ENCODE data around the gene TIMM8A. TPM values are rescaled to one million over a fixed set of nuclear protein-coding genes. Genes with fewer than 3 reads are reported as not detected.
"Not testable (repeated sequence)": the region's sequence is repeated elsewhere in the genome, so short reads cannot be mapped to it uniquely, and the experiment has no call there.

Gene TIMM8A
- total RNA-seq, 1 experiment from 2014 or later: 24.9 TPM

- H3K79me2 ChIP-seq (ENCODE audit: insufficient read depth, low read length); H3K27me3 ChIP-seq (ENCODE audit: insufficient read depth, low read length); H3K4me3 ChIP-seq (replicated peaks in 1 of 2; ENCODE audit: low read depth in 1 of 2, low read length in 2 of 2); DNase-seq (ENCODE audit: low read depth, low spot score); BruUV-seq (replicated peaks); intact Hi-C loops (cut with micrococcal nuclease); H3K36me3 ChIP-seq (ENCODE audit: control insufficient read depth in 1 of 2, insufficient read depth in 2 of 2, low read length in 2 of 2); H3K4me2 ChIP-seq (ENCODE audit: low read length); H3K9ac ChIP-seq (ENCODE audit: low read length); RAD21 ChIA-PET (ENCODE audit: low non-redundant PET in 1 of 2, low total read pairs in 2 of 2, uncharacterized antibody in 2 of 2, unreplicated experiment in 2 of 2); H3K9me3 ChIP-seq (ENCODE audit: control insufficient read depth in 1 of 2, insufficient read depth in 1 of 2, low read depth in 1 of 2, low read length in 2 of 2); ATAC-seq; POLR2A ChIA-PET; H3K9me2 ChIP-seq (ENCODE audit: insufficient read depth); H4K20me1 ChIP-seq (ENCODE audit: insufficient read depth); H3K4me1 ChIP-seq (ENCODE audit: control insufficient read depth in 1 of 2, insufficient read depth in 2 of 2, low read length in 2 of 2); CTCF ChIA-PET; H3K27ac ChIP-seq (ENCODE audit: low read depth, low read length); H2AFZ ChIP-seq (ENCODE audit: low read depth, low read length, poor library complexity, severe bottlenecking): not testable (repeated sequence)
These were observed 14.2 kb downstream of the TIMM8A start for GRCh38 chrX:101334310-101334709.

GRCh38 chrX:101326600-101326999 is 21.9 kb downstream of the TIMM8A start:
- H2AFZ ChIP-seq (ENCODE audit: low read depth, low read length, poor library complexity, severe bottlenecking); H3K79me2 ChIP-seq (ENCODE audit: insufficient read depth, low read length); intact Hi-C loops (cut with micrococcal nuclease); DNase-seq (ENCODE audit: low read depth, low spot score); H3K27ac ChIP-seq (ENCODE audit: low read depth, low read length); H4K20me1 ChIP-seq (ENCODE audit: insufficient read depth); H3K4me3 ChIP-seq (replicated peaks in 1 of 2; ENCODE audit: low read depth in 1 of 2, low read length in 2 of 2); H3K9me3 ChIP-seq (ENCODE audit: control insufficient read depth in 1 of 2, insufficient read depth in 1 of 2, low read depth in 1 of 2, low read length in 2 of 2); POLR2A ChIA-PET; H3K9me2 ChIP-seq (ENCODE audit: insufficient read depth); BruUV-seq (replicated peaks); H3K36me3 ChIP-seq (ENCODE audit: control insufficient read depth in 1 of 2, insufficient read depth in 2 of 2, low read length in 2 of 2); ATAC-seq; H3K4me1 ChIP-seq (ENCODE audit: control insufficient read depth in 1 of 2, insufficient read depth in 2 of 2, low read length in 2 of 2); RAD21 ChIA-PET (ENCODE audit: low non-redundant PET in 1 of 2, low total read pairs in 2 of 2, uncharacterized antibody in 2 of 2, unreplicated experiment in 2 of 2); H3K27me3 ChIP-seq (ENCODE audit: insufficient read depth, low read length); CTCF ChIA-PET; H3K4me2 ChIP-seq (ENCODE audit: low read length); H3K9ac ChIP-seq (ENCODE audit: low read length): not testable (repeated sequence)

- intact Hi-C loops (cut with micrococcal nuclease): no loop called here
- Histone ChIP-seq H3K4me2 (ENCODE audit: low read length) (no peak overlapping the region), H3K4me1 (ENCODE audit: control insufficient read depth in 1 of 2, insufficient read depth in 2 of 2, low read length in 2 of 2) (no peaks in the 10 kb centered on the region), H3K9ac (ENCODE audit: low read length) (no peak overlapping the region), H3K9me2 (ENCODE audit: insufficient read depth) (no peaks in the 10 kb centered on the region), H2AFZ (ENCODE audit: low read depth, low read length, poor library complexity, severe bottlenecking) (no peak overlapping the region), H3K9me3 (ENCODE audit: control insufficient read depth in 1 of 2, insufficient read depth in 1 of 2, low read depth in 1 of 2, low read length in 2 of 2) (no peaks in the 10 kb centered on the region), H3K27me3 (ENCODE audit: insufficient read depth, low read length) (no peaks in the 10 kb centered on the region), H3K27ac (ENCODE audit: low read depth, low read length) (no peak overlapping the region), H3K79me2 (ENCODE audit: insufficient read depth, low read length) (no peaks in the 10 kb centered on the region), H4K20me1 (ENCODE audit: insufficient read depth) (no peaks in the 10 kb centered on the region), H3K36me3 (ENCODE audit: control insufficient read depth in 1 of 2, insufficient read depth in 2 of 2, low read length in 2 of 2) (no peaks in the 10 kb centered on the region), H3K4me3 (replicated peaks in 1 of 2; ENCODE audit: low read depth in 1 of 2, low read length in 2 of 2) (no peak overlapping the region)
- ChIA-PET POLR2A (no interaction called here), RAD21 (ENCODE audit: low non-redundant PET in 1 of 2, low total read pairs in 2 of 2, uncharacterized antibody in 2 of 2, unreplicated experiment in 2 of 2) (no interaction called here), CTCF (no interaction called here)
- DNase-seq (ENCODE audit: low read depth, low spot score): no peak
- no peak for ATAC-seq
- no TSS peak for BruUV-seq (replicated peaks)
- TF ChIP-seq POLR2A (IDR thresholded peaks at IDR 0.05; ENCODE audit: borderline replicate concordance, extremely low read depth, insufficient read depth, insufficient read length) (no peak), JUND (IDR thresholded peaks at IDR 0.05) (no peak), SP1 (IDR thresholded peaks at IDR 0.05; ENCODE audit: low read depth) (no peak), MAX (IDR thresholded peaks at IDR 0.05) (no peak), ZBTB33 (IDR thresholded peaks at IDR 0.05; ENCODE audit: extremely low read depth, insufficient replicate concordance, low read length) (no peak), ELF1 (IDR thresholded peaks at IDR 0.05; ENCODE audit: borderline replicate concordance, low read depth) (no peak), ZFX (IDR thresholded peaks at IDR 0.05) (no peak), CEBPB (IDR thresholded peaks at IDR 0.05; ENCODE audit: low read depth) (no peak), YY1 (IDR thresholded peaks at IDR 0.05; ENCODE audit: extremely low read depth, insufficient replicate concordance, low read depth, low read length) (no peak), SIN3A (IDR thresholded peaks at IDR 0.05; ENCODE audit: low read depth) (no peak), EZH2phosphoT487 (IDR thresholded peaks at IDR 0.05; ENCODE audit: borderline replicate concordance) (no peak)
These were observed 44.8 kb downstream of the TIMM8A start for GRCh38 chrX:101303790-101304189.

Measured in HCT116 (cell line).